Measurements from ENCODE around the gene UGT2A2.

DNA sequence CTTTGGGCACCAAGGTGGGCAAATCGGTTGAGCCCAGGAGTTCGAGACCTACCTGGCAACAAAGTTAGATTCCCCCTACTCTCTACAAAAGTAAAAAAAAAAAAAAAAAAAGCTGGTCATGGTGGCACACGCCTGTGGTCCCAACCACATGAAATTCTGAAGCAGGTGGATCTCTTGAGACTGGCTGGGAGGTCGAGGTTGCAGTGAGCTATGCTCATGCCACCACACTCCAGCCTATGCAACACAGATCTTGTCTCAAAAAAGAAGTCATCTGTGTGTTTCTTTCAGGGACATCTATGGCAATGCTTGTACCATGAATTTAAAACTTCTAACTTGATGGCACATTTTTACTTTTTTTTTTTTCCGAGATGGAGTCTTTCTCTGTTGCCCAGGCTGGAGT, 55.3 kb downstream of the UGT2A2 start:
- no peak for TF ChIP-seq CTCF (IDR thresholded peaks at IDR 0.05)
- TF ChIP-seq EZH2 (IDR thresholded peaks at IDR 0.05), result no peak
- no peak for TF ChIP-seq EZH2phosphoT487 (IDR thresholded peaks at IDR 0.05)
